A673 (cell line): ENCODE measurements around the gene SLC45A1. TPM values are rescaled to one million over a fixed set of nuclear protein-coding genes. Genes with fewer than 3 reads are reported as not detected.

ENCODE experiments used
- BruUV-seq: library from RNA; stranded (reverse); fragments of 400-500 nt; replicated peaks from 2 replicates; lab custom pipeline; 2021; lab: Mats Ljungman, UMichigan
- CTCF ChIA-PET: fragments of 300-600 bp; sonication (Branson Sonifier 250); formaldehyde crosslinking; loops from one replicate; lab custom pipeline; 2022; ENCODE audit warnings: antibody characterized with exemption; lab: Charles Lee
- POLR2A ChIA-PET: fragments of 300-600 bp; sonication (Branson Sonifier 250); formaldehyde crosslinking; loops from one replicate; lab custom pipeline; 2022; ENCODE audit warnings: antibody characterized with exemption; ENCODE audit not compliant: low non-redundant PET; lab: Charles Lee
- DNase-seq: peaks from one replicate; pipeline ENCODE4 v3.0.0-alpha.2; 2015; ENCODE audit warnings: low spot score
- H3K27ac ChIP-seq: fragments of 200-600 bp; sonication (generic); 2 replicates; pipeline ENCODE4 v1.5.1; 2016; ENCODE audit warnings: mixed run types, low read depth, mild to moderate bottlenecking, mixed read lengths, antibody characterized with exemption, low read length; ENCODE audit not compliant: poor library complexity, severe bottlenecking
- H3K27me3 ChIP-seq: fragments of 200-600 bp; sonication (generic); replicated peaks from 2 replicates; pipeline ENCODE4 v1.6.1; 2017; ENCODE audit warnings: mixed run types, low read depth, mild to moderate bottlenecking, mixed read lengths, antibody characterized with exemption, low read length; ENCODE audit not compliant: insufficient read depth, poor library complexity
- H3K36me3 ChIP-seq: fragments of 200-600 bp; sonication (generic); 2 replicates; pipeline ENCODE4 v1.6.1; 2016; ENCODE audit warnings: mixed run types, mild to moderate bottlenecking, mixed read lengths, antibody characterized with exemption, low read length; ENCODE audit not compliant: insufficient read depth, poor library complexity, severe bottlenecking
- H3K4me1 ChIP-seq: fragments of 200-600 bp; sonication (generic); 2 replicates; pipeline ENCODE4 v1.6.1; 2017; ENCODE audit warnings: mixed run types, mild to moderate bottlenecking, mixed read lengths, antibody characterized with exemption, low read length; ENCODE audit not compliant: insufficient read depth, poor library complexity, severe bottlenecking
- H3K4me3 ChIP-seq: fragments of 200-600 bp; sonication (generic); 2 replicates; pipeline ENCODE4 v1.5.1; 2016; ENCODE audit warnings: low read depth, mixed run types, mild to moderate bottlenecking, mixed read lengths, low read length; ENCODE audit not compliant: poor library complexity, severe bottlenecking
- H3K9me3 ChIP-seq: fragments of 200-600 bp; sonication (generic); 2 replicates; pipeline ENCODE4 v1.6.1; 2016; ENCODE audit warnings: mixed run types, low read depth, mild to moderate bottlenecking, mixed read lengths, antibody characterized with exemption, low read length; ENCODE audit not compliant: poor library complexity, severe bottlenecking
- EZH2 ChIP-seq: fragments of 200-600 bp; sonication (generic); IDR thresholded peaks from 2 replicates; pipeline ENCODE4 v1.6.1; 2017; ENCODE audit warnings: borderline replicate concordance, low read depth, mild to moderate bottlenecking, mixed read lengths, antibody characterized with exemption, low read length; ENCODE audit not compliant: poor library complexity, severe bottlenecking
- intact Hi-C: fragments of 100-400 bp; cut with micrococcal nuclease; formaldehyde crosslinking; loops from one replicate; pipeline ENCODE4 v1.10.0; 2022; ENCODE audit not compliant: unreplicated experiment
- total RNA-seq: library from RNA; stranded (reverse); gene quantifications from 2 replicates; pipeline ENCODE4 v1.2.3, GENCODE V29; 2021
- TF ChIP-seq, protein P1 (sequence below): fragments of 300-800, 200-600 bp; sonication (generic); conservative IDR thresholded peaks from 2 replicates; pipeline ENCODE4 v1.5.1; 2017; ENCODE audit warnings: low read depth, mild to moderate bottlenecking, antibody characterized with exemption, low read length, moderate library complexity, mixed read lengths

Gene SLC45A1
- total RNA-seq, 1 experiment from 2014 or later = 0.82 TPM

DNA sequence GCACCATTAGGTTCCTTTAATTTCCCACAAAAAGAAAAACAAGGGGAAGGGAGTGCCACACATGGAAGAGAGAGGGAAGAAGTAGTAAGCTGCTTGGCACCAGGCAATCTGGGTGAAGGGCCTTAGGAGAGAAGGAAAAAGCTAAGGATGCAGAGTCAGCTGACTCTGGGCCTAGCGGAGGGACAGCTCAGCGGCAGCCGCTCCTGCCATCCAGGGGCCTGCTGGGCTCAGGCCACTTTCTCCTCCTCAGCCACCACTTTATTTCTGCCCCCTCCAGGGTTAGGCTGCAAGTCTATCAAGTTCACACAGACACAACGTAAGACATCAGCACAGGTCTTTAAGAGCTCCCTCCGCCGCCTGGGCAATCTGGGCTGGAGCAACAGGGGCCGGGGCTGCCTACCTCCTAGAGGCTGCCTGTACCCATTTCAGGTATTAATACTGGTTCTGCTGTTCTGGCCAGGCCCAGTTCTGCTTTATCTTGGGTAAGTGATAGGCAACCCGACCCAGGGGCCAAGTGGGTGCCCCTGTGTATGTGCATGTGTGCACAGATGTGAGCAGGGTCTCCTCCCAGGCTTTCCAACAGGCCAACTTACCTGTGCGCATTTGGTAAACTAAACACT lies 53.6 kb downstream of the SLC45A1 start:
- CTCF ChIA-PET = interaction anchor here (0.6 kb wide), 1 partner anchor 23 kb away, joined by 4 read pairs; no protein-coding TSS in a partner anchor
- POLR2A ChIA-PET = no interaction called here
- Histone ChIP-seq H3K9me3 (no peaks in the 10 kb centered on the region), H3K4me1 (peaks cover 79% of the 10 kb centered on the region), H3K27me3 (no peaks in the 10 kb centered on the region), H3K36me3 (peaks cover under 1% of the 10 kb centered on the region), H3K27ac (peak overlapping the region; percentile 76), H3K4me3 (no peak overlapping the region)
- BruUV-seq = no TSS peak
- TF ChIP-seq EZH2 = no peak
- TF ChIP-seq, protein P1, sequence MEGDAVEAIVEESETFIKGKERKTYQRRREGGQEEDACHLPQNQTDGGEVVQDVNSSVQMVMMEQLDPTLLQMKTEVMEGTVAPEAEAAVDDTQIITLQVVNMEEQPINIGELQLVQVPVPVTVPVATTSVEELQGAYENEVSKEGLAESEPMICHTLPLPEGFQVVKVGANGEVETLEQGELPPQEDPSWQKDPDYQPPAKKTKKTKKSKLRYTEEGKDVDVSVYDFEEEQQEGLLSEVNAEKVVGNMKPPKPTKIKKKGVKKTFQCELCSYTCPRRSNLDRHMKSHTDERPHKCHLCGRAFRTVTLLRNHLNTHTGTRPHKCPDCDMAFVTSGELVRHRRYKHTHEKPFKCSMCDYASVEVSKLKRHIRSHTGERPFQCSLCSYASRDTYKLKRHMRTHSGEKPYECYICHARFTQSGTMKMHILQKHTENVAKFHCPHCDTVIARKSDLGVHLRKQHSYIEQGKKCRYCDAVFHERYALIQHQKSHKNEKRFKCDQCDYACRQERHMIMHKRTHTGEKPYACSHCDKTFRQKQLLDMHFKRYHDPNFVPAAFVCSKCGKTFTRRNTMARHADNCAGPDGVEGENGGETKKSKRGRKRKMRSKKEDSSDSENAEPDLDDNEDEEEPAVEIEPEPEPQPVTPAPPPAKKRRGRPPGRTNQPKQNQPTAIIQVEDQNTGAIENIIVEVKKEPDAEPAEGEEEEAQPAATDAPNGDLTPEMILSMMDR = no peak
- DNase-seq = no peak
- intact Hi-C loops = loop anchor here (10.0 kb wide), 1 partner anchor 333 kb away; no protein-coding TSS in a partner anchor

DNA sequence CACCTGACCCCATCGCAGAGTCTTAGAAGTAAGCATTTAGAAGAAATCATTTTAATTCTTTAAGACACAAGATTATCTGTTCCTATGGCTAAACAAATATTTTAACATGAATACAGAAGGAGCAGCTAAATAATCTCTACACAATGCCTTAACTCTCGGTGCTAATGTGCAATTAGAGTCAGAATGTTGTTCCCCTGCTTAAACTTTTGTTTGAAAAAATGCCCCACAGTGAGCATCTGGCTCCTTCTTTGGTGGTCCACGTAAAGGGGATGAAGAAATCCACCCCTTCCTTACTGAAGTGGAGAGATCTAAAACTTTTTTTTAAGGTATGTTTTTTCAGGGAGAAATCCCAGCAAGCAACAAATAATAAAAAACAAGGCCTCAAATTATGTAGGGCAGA lies 55.2 kb downstream of the SLC45A1 start:
- CTCF ChIA-PET = no interaction called here
- Histone ChIP-seq H3K27ac (peak overlapping the region; percentile 76), H3K4me1 (peaks cover 75% of the 10 kb centered on the region), H3K27me3 (no peaks in the 10 kb centered on the region), H3K36me3 (peaks cover 6% of the 10 kb centered on the region), H3K9me3 (no peaks in the 10 kb centered on the region), H3K4me3 (no peak overlapping the region)
- intact Hi-C loops = loop anchor here (10.0 kb wide), 1 partner anchor 332 kb away; no protein-coding TSS in a partner anchor
- DNase-seq = no peak
- TF ChIP-seq, protein P1 = no peak
- TF ChIP-seq EZH2 = no peak
- POLR2A ChIA-PET = no interaction called here
- no TSS peak for BruUV-seq

DNA sequence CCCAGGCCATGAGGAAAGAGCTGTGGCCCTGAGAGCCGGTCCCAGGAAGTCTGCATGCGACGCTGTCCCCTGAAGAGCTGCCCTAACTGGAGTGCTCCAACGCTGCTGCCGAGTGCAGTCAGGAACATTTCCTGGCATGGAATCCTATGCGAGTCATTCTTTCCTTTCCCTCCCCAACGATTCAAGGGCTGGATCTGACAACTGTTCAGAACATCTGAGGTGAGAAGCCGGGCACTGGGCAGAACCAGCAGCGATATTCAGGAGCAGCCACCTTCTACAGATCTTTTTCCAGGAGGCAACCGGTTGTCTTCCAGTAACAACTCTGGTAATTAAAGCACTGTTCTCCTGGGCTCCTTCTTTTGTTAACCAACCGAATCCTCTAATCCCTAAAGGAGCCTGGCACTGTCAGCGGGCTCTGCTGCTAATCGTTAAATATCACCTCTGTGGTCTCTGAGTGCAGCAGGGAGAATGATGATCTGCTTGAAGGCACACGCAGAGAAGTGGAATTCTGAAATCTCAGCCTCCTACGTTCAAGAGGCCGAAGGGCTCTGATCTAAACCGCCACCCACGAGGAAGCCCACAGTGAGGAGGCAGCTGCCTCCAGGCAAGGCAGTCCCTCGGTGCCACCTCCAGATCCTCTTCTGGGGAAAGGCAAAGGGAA lies 55.8 kb downstream of the SLC45A1 start:
- H3K4me3 ChIP-seq = peak overlapping the region; percentile 5
- POLR2A ChIA-PET = no interaction called here
- BruUV-seq = no TSS peak
- peaks cover 6% of the 10 kb centered on the region for H3K36me3 ChIP-seq
- intact Hi-C loops = loop anchor here (2.0 to 10.0 kb wide), 2 partner anchors 51 to 331 kb away; no protein-coding TSS in a partner anchor
- peaks cover 77% of the 10 kb centered on the region for H3K4me1 ChIP-seq
- CTCF ChIA-PET = no interaction called here
- H3K9me3 ChIP-seq = no peaks in the 10 kb centered on the region
- peak; percentile 80 for DNase-seq
- H3K27ac ChIP-seq = peak overlapping the region; percentile 76
- TF ChIP-seq, protein P1 = no peak
- no peak for TF ChIP-seq EZH2
- no peaks in the 10 kb centered on the region for H3K27me3 ChIP-seq
